ENCODE results near the gene ADPRH. TPM values are rescaled to one million over a fixed set of nuclear protein-coding genes. Genes with fewer than 3 reads are reported as not detected.

Gene ADPRH
- total RNA-seq, 1 experiment from 2014 or later: 4.7 TPM

DNA sequence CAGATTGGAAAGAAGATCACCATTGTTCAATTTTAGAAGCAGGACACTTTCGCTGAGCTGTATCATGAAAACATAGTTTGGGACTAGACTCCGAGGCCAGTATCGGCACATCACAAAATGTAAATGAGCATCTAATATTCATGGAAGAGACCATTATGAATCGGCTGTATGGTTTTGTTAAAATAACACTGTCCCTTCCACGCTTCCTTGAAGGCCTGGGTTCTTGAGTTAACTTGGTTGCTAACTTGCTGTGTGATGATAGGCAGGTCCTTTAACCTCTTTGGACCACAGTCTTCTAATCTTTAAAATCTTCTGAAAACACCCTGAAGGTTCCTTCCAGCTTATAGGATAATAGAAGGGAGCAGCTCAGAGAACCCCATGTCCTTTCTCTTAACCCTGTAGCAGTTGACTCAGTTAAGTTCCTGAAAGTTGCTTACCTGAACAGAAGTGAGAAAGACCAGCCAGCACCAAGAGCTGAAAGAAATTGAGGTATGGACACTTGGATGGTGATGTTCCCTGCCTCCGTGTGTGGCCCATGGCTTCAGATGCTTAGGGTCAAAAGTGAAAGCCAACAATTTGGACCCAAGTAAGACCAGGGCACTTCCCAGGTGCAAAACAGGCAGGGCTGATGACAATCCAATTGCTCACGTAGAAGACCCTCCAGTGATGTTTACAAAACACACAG lies 22.0 kb upstream of the ADPRH start:
- ATAC-seq (no peak), DNase-seq (no peak)
- ChIA-PET CTCF (no interaction called here), POLR2A (ENCODE audit: unreplicated experiment) (no interaction called here)
- intact Hi-C loops (cut with micrococcal nuclease): no loop called here
- H3K79me2 ChIP-seq (ENCODE audit: low read length): no peaks in the 10 kb centered on the region
- H2AFZ ChIP-seq (ENCODE audit: low read length): no peak overlapping the region
- no peaks in the 10 kb centered on the region for H4K20me1 ChIP-seq (ENCODE audit: low read length)
- H3K4me3 ChIP-seq (ENCODE audit: low read length): no peak overlapping the region
- TF ChIP-seq, protein P1, sequence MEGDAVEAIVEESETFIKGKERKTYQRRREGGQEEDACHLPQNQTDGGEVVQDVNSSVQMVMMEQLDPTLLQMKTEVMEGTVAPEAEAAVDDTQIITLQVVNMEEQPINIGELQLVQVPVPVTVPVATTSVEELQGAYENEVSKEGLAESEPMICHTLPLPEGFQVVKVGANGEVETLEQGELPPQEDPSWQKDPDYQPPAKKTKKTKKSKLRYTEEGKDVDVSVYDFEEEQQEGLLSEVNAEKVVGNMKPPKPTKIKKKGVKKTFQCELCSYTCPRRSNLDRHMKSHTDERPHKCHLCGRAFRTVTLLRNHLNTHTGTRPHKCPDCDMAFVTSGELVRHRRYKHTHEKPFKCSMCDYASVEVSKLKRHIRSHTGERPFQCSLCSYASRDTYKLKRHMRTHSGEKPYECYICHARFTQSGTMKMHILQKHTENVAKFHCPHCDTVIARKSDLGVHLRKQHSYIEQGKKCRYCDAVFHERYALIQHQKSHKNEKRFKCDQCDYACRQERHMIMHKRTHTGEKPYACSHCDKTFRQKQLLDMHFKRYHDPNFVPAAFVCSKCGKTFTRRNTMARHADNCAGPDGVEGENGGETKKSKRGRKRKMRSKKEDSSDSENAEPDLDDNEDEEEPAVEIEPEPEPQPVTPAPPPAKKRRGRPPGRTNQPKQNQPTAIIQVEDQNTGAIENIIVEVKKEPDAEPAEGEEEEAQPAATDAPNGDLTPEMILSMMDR (conservative IDR thresholded peaks at IDR 0.05; ENCODE audit: low read depth, low read length): no peak
- TF ChIP-seq EZH2 (IDR thresholded peaks at IDR 0.05; ENCODE audit: low read length, unreplicated experiment): no peak
- no peak for TF ChIP-seq EZH2phosphoT487 (IDR thresholded peaks at IDR 0.05; ENCODE audit: borderline replicate concordance, low read length)
- no peaks in the 10 kb centered on the region for H3F3A ChIP-seq (ENCODE audit: low read length, unreplicated experiment)
- no peak overlapping the region for H3K27ac ChIP-seq (ENCODE audit: low read length)
- H3K27me3 ChIP-seq (ENCODE audit: low read length): no peaks in the 10 kb centered on the region
- H3K9me3 ChIP-seq (ENCODE audit: low read length): no peaks in the 10 kb centered on the region
- no TSS peak for BruUV-seq (replicated peaks)
- H3K4me1 ChIP-seq (ENCODE audit: insufficient read depth, low read length): no peaks in the 10 kb centered on the region
- no peaks in the 10 kb centered on the region for H3K9me2 ChIP-seq (replicated peaks; ENCODE audit: low read length)
- no peaks in the 10 kb centered on the region for H3K36me3 ChIP-seq (ENCODE audit: low read depth, low read length)
- H3K4me2 ChIP-seq (ENCODE audit: low read length): no peak overlapping the region
- no peak overlapping the region for H3K9ac ChIP-seq (ENCODE audit: low read length)

DNA sequence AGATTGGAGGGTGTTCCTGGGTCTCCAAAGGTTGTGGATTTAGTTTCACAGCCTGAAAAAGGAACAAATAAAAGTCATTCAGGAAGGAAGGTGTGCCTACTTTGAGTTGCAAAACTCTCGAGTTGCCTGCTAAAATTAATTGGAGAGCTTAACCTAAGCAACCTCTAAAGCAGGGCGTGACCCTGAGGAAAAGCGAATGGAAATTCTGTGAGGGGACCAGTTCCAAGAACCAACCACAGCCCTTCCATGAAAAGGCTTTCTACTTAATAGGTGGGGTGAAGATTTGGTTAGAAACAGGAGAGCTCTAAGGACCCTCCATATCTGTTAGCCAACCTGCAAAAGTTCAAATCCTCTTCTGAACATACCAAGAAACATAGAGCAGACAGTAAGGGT lies 21.4 kb upstream of the ADPRH start:
- H3K27me3 ChIP-seq (ENCODE audit: low read length): no peaks in the 10 kb centered on the region
- H3K27ac ChIP-seq (ENCODE audit: low read length): no peak overlapping the region
- H3K4me3 ChIP-seq (ENCODE audit: low read length): no peak overlapping the region
- H4K20me1 ChIP-seq (ENCODE audit: low read length): no peaks in the 10 kb centered on the region
- H3K4me2 ChIP-seq (ENCODE audit: low read length): no peak overlapping the region
- BruUV-seq (replicated peaks): no TSS peak
- no peaks in the 10 kb centered on the region for H3K79me2 ChIP-seq (ENCODE audit: low read length)
- no peaks in the 10 kb centered on the region for H3K9me2 ChIP-seq (replicated peaks; ENCODE audit: low read length)
- no peaks in the 10 kb centered on the region for H3K36me3 ChIP-seq (ENCODE audit: low read depth, low read length)
- intact Hi-C loops (cut with micrococcal nuclease): no loop called here
- H3K4me1 ChIP-seq (ENCODE audit: insufficient read depth, low read length): no peaks in the 10 kb centered on the region
- H3K9ac ChIP-seq (ENCODE audit: low read length): no peak overlapping the region
- ChIA-PET CTCF (no interaction called here), POLR2A (ENCODE audit: unreplicated experiment) (no interaction called here)
- DNase-seq: no peak
- no peak overlapping the region for H2AFZ ChIP-seq (ENCODE audit: low read length)
- ATAC-seq: no peak
- TF ChIP-seq EZH2 (IDR thresholded peaks at IDR 0.05; ENCODE audit: low read length, unreplicated experiment) (no peak), EZH2phosphoT487 (IDR thresholded peaks at IDR 0.05; ENCODE audit: borderline replicate concordance, low read length) (no peak)
- TF ChIP-seq, protein P1 (conservative IDR thresholded peaks at IDR 0.05; ENCODE audit: low read depth, low read length): no peak
- no peaks in the 10 kb centered on the region for H3F3A ChIP-seq (ENCODE audit: low read length, unreplicated experiment)
- no peaks in the 10 kb centered on the region for H3K9me3 ChIP-seq (ENCODE audit: low read length)

DNA sequence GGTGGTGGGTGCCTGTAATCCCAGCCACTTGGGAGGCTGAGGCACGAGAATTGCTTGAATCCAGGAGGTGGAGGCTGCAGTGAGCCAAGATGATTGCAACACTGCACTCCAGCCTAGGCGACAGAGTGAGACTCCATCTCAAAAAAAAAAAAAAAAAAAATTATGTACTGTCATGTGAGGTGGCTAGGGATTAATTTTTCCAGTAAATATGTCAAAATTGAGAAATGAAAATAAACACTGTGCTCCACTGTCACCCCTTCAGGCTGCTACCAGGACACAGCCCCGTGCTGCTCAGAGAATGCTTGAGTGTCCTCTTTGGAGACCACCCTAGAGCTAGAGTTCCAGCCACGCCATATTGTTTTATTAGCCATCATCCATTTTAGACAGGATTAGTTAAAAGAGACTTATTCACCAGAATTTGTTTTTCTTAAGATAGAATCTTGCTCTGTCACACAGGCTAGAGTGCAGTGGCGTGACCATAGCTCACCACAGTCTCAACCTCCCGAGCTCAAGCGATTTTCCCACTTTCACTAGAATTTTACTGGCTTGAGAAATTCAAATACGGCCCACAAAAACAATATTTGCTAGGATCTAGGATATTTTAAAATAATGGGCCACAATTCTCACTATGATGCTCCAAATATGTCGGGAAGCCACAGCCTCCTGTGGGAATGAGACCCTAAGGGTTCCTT lies 20.5 kb upstream of the ADPRH start:
- Histone ChIP-seq H3K9me2 (replicated peaks; ENCODE audit: low read length) (no peaks in the 10 kb centered on the region), H3F3A (ENCODE audit: low read length, unreplicated experiment) (no peaks in the 10 kb centered on the region), H3K9me3 (ENCODE audit: low read length) (no peaks in the 10 kb centered on the region), H3K27ac (ENCODE audit: low read length) (no peak overlapping the region), H3K9ac (ENCODE audit: low read length) (no peak overlapping the region), H3K4me1 (ENCODE audit: insufficient read depth, low read length) (no peaks in the 10 kb centered on the region), H3K4me3 (ENCODE audit: low read length) (no peak overlapping the region), H3K36me3 (ENCODE audit: low read depth, low read length) (no peaks in the 10 kb centered on the region), H4K20me1 (ENCODE audit: low read length) (no peaks in the 10 kb centered on the region), H2AFZ (ENCODE audit: low read length) (peak overlapping the region; percentile 31; the same call in 1 of the 2 replicates), H3K27me3 (ENCODE audit: low read length) (no peaks in the 10 kb centered on the region), H3K79me2 (ENCODE audit: low read length) (no peaks in the 10 kb centered on the region), H3K4me2 (ENCODE audit: low read length) (no peak overlapping the region)
- DNase-seq (no peak), ATAC-seq (no peak)
- intact Hi-C loops (cut with micrococcal nuclease): no loop called here
- ChIA-PET POLR2A (ENCODE audit: unreplicated experiment) (no interaction called here), CTCF (no interaction called here)
- no TSS peak for BruUV-seq (replicated peaks)
- no peak for TF ChIP-seq EZH2phosphoT487 (IDR thresholded peaks at IDR 0.05; ENCODE audit: borderline replicate concordance, low read length)
- TF ChIP-seq EZH2 (IDR thresholded peaks at IDR 0.05; ENCODE audit: low read length, unreplicated experiment): no peak
- TF ChIP-seq, protein P1 (conservative IDR thresholded peaks at IDR 0.05; ENCODE audit: low read depth, low read length): no peak

Data from PC-3 (cell line).